Activated CD8-positive, alpha-beta memory T cell treated with anti-CD3 and anti-CD28 coated beads, Interleukin-2, amount 50 U/mL, for 4 hours (primary cell): ENCODE measurements around the gene ATF1.
"Not testable (repeated sequence)": the region's sequence is repeated elsewhere in the genome, so short reads cannot be mapped to it uniquely, and the experiment has no call there.

ENCODE experiments used
- DNase-seq: peaks from one replicate; pipeline ENCODE4 v3.0.0-alpha.2; 2020

ATF1 gene

DNA sequence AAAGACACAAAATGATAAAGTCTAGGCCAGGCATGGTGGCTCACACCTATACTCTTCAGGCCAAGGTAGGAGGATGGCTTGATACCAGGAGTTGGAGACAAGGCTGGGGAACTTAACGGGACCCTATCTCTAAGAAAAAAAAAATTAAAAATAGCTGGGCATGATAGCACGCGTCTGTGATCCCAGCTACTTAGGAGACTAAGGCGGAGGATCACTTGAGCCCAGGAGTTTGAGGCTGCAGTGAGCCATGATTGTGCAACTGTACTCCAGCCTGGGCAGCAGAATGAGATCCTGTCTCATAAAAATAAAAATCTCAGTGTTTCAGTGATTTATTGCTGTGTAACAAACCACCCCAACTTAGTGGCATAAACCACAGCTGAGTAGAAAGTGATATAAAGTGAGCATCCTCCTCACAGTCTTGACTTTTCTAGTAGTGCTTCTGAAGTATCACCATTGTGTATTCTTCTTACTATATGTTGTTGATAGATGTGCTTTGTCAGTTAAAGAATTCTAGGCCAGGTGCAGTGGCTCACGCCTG is 10.6 kb upstream of the ATF1 start:
- DNase-seq = no peak

DNA sequence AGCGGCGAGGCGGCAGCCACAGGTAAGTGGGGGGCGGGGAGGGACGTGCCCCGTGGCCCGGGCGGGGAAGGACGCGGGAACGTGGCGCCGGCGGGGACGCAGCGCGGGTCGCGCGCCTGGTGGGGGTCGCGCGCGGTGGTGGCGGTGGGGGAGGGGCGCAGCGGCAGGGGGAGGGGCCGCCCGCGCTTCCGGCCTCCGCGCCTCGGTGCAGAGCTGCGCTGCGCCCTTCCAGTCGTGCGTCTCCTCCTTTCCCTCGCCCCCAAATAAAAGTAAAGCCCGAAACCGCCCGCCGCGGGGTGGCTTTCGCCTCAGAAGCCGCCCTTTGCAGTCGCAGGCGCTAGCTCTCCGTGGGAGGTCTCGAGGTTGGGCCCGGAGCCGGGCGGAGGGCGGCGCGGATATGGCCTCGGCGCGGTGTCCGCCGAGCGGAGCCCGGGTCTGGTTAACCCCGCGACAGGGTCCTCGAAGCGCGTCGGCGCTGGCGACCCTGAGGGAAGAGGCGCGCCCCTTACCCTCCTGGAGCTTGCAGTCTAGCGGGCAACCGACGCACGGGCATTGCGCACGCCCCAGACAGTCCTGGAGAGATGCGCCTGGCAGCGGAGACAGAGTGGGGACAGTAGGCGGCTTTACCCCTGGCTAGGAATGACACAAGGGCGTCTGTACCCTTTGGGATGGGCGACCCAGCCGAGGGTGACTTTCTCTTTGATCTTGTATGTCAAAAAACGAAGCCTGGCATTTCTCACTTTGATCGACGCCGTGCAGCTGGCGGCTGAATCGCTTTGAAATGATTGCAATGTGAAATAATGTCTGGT is 589 bp downstream of the ATF1 start:
- peak; percentile 82 for DNase-seq

DNA sequence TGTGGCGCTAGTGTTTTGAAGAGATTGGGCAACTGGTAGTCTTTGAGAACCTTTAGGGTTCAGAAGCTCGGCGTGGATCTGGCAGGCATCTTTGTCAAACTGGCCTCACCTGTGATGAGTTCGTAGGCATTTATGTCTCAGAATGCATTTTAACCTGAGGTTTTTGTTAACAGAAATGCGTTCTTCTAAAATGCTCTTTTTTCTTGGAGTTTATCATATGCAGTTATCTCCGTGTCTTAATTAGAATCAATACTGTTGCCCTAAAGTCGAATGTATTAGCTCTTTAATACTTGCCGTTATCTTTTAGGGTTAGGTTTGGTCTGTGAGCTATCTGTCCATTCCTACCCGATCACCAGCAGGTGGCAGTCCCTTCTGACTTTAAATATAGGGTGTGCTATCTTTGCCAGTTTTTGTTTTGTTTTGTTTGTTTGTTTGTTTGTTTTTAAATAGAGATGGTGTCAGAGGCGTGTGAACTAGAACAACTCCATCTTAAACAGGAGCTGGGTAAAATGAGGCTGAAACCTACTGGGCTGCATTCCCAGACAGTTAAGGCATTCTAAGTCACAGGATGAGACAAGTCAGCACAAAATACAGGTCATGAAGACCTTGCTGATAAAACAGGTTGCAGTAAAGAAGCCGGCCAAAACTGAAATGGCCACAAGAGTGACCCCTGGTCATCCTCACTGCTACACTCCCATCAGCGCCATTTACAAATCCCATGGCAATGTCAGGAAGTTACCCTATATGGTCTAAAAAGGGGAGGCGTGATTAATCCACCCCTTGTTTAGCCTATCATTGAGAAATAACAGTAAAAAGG is 1.4 kb downstream of the ATF1 start:
- peak; percentile 36 for DNase-seq

DNA sequence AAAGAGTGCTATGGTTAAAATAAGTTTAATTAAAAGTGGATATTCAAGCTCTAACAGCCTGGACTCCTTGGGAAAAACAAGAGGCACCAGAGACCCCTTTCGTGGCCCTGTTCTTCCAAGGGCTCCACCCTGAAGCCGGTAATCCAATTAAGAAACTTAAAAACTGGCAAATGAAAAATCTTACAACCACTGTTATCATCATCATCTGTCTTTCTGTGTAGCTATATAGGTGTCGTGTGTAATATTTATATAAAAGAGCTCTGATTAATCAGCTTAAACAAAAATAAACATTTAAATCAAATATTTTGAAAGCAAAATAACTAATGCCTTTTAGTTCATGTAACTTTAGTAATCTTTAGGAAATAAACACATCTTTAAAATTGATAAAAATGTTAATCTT is 4.5 kb downstream of the ATF1 start:
- DNase-seq = no peak

DNA sequence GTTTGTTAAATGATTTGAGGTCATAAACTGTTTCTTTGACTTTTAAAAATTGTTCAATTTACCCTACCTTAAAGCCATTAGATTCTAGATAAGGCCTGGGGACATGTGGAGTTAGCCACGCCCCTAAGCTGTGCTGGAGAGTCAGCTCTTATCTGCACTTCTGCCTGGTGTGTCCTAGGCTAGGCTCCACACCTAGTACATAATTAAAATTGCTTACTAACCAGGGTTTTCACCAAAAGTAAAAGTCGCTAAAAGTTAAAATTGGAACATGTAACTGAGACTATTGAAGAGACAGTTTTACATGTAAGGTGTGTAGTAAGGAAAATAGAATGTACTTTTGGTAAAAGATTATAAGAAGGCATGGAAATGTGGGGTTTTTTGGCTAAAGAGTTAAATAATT is 4.9 kb downstream of the ATF1 start:
- not testable (repeated sequence) for DNase-seq

DNA sequence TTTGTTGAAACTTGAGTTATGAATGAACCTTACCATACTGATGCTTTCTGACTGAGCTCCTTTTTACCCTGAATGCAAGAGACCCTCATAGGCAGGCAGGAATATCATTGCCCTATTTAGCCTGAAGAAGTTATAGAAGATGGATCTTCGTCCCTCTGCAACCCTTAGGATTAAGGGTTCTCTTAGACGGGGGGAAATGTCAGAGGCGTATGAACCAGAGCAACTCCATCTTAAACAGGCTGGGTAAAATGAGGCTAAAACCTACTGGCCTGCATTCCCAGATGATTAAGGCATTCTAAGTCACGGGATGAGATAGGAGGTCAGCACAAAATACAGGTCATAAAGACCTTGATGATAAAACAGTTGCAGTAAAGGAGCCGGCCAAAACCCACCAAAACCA is 7.5 kb downstream of the ATF1 start:
- DNase-seq = no peak

DNA sequence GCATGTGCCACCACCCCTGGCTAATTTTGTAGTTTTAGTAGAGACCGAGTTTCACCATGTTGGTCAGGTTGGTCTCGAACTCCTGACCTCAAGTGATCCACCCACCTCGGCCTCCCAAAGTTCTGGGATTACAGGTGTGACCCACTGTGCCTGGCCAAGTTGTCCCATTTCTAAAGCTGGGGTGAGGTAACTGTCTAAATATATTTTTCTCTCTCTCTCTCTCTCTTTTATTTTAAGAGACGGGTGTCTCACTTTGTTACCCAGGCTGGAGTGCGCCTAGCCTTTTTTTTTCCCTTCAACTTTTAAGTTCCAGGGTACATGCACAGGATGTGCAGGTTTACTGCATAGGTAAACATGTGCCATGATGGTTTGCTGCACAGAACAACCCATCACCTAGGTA is 8.6 kb downstream of the ATF1 start:
- DNase-seq = no peak

DNA sequence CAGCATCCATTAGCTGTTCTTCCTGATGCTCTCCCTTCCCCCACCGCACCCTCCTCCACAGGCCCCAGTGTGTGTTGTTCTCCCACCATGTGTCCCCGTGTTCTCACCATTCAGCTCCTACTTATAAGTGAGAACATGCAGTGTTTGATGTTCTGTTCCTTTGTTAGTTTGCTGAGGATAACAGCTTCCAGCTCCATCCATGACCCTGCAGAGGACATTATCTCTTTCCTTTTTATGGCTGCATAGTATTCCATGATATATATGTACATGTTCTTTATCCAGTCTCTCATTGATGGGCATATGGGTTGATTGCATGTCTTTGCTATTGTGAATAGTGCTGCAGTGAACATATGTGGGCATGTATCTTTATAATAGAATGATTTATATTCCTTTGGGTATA is 9.0 kb downstream of the ATF1 start:
- DNase-seq = no peak

DNA sequence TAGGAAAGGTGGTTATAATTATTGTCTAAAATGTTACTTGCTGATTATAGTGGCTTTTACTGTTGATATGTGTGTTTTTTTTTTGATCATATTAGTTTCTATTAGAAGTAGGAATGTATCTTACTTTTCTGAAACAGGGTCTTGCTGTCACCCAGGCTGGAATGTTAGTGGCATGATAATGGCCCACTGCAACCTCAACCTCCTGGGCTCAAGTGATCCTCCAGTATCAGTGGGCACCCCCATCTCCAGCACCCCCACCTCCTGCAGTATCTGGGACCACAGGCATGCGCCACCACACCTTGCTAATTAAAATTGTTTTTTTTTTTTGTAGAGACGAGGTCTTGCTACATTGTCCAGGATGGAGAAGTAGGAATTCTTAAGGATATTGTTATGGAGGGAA is 11.3 kb downstream of the ATF1 start:
- no peak for DNase-seq

DNA sequence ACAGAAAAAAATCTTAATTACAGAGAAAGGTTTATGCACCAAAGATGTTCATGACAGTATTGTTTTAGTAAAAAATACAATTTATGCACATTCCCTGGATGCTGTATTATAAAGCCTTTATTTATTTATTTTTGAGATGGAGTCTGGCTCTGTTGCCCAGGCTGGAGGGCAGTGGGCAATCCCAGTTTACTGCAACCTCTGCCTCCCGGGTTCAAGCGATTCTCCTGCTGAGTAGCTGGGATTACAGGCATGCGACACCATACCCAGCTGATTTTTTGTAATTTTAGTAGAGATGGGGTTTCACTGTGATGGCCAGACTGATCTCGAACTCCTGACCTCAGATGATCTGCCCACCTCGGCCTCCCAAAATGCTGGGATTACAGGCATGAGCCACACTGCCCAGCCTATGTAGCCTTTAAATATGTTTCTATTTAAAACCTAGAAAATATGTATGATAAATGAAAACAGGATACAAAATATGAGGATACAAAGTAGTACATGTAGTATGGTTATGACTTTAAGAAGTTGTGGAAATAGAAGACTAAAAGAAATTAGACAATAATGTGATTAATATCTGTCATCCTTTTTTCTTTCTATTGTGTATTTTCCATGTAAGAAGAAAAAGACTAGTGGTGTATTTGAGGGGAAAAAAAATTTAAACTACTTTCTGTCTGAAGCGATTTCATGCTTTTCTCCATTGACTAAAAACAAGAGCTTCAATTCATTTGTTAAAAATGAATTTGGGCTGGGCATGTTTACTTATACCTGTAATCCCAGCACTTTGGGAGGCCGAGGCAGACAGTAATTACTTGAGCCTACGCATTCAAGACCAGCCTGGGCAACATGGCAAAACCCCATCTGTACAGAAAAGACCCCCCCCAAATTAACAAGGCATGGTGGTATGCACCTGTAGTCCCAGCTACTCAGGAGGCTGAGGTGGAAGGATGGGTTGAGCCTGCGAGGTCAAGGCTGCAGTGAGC is 13.1 kb downstream of the ATF1 start:
- DNase-seq = no peak

DNA sequence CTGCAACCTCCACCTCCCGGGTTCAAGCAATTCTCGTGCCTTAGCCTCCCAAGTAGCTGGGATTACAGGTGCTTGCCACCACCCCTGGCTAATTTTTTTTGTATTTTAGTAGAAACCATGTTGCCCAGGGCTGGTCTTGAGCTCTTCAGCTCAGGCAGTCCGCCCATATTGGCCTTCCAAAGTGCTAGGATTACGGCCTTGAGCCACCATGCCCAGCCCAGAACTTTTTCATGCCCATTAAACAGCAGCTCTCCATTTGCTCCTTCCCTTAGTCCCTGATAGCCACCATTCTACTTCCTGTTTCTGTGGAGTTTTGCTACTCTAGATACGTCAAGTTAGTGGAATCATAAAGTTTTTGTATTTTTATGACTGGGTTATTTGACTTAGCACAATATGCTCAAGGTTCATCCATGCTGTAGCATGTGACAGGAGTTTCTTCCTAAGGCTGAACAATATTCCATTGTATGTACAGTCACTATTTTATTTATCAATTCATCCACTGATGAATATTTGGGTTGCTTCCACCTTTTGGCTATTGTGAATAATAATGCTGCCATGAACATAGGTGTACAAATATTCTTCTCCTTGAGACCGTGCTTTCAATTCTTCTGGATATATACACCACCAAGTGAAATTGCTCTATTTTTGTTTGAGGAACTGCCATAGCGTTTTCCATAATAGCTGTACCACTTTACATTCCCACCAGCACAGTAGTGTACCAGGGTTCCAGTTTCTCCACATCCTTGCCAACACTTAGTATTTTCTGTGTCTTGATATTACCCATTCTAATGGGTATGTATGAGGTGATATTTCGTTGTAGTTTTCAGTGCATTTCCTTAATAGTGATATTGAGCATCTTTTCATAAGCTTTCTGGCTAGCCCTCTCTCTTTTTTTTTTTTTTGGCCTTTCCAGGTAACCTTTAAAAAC is 15.0 kb downstream of the ATF1 start:
- DNase-seq = no peak

DNA sequence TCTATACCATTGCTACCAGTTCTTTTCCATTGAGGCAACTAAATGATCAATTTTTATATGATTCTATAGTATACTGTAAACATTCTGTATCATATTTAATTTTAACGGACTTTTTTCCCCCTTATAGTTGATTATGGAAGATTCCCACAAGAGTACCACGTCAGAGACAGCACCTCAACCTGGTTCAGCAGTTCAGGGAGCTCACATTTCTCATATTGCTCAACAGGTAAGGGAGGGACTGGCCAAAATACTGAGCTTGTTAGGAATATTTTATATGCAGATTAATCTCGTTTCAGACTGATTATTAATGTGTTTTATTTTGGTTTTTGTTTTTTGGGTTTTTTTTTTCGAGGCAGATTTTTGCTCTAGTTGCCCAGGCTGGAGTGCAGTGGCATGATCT is 16.1 kb downstream of the ATF1 start:
- no peak for DNase-seq

DNA sequence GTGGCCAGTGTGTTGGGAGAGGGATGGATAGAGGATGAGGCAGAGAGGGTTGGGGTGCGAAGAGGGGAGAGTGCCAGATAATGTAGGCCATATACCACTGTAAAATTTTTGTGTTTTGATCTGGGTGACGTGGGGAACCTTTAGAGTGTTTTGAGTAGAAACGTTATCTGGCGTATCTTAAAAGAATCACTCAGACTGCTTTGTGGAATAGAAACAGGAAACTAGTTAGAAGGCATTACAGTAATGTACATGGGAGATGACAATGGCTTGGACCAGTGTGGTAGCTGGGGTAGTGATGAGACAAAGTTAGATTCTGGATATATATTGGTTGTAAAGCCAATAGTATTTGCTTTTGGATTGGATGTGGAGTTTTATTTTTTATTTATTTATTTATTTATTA is 20.6 kb downstream of the ATF1 start:
- DNase-seq = no peak

DNA sequence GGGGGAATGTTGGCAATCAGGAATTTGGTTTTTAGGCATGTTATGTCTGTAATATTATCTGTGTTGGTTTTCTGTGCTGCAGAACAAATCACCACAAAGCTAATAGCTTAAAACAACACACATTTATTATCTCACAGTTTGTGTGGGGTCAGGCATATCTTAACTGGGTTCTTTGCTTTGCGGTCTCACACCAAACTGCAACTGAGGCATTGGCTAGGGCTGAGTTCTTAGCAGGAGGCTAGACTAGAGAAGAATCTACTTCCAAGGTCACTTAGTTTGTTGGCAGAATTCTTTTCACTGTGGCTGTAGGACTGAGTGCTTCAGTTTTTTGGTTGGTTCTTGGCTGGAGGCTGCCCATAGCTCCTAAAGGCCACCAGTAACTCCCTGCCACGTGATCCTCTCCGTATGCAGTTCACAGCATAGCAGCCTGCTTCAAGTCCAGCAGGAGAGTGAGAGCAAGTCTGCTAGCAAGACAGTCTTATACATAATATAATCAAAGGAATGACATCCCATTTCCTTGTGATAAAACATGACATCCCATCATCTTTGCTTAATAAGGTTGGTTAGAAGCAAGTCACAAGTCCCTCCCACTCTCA is 21.6 kb downstream of the ATF1 start:
- no peak for DNase-seq

DNA sequence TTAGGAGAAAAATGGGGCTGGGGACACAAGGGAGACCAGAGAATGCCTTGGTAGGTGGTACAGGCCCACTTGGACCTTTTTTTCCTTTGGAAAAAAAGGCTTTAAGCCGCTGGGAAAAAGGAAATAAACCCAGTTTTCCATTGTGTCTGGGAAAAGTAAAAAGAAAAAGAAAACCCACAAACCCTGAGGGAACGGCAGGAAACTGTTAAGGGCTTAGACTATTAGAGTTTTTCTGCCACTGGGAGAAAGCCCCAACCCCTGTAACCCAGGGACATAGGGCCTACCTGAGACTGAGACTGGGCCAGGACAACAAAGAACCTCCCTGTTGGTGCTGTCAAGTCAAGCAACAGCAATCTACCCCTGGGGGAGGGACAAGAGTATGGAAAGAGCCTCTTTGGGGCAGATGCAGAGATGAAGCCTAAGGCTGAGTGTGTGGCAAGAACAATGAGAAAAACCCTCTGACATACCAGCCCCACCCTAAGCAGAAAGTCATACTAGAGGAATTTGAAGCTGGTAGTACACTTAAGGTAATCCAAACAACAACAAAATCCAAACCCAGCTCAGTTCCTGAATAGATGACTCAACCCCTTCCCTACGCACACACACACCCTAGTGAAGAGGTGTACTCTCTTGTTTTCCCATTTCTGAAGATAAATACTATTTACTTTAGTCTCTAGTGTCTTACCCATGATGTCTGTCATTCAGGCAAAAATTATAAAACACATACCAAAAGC is 22.8 kb downstream of the ATF1 start:
- no peak for DNase-seq

DNA sequence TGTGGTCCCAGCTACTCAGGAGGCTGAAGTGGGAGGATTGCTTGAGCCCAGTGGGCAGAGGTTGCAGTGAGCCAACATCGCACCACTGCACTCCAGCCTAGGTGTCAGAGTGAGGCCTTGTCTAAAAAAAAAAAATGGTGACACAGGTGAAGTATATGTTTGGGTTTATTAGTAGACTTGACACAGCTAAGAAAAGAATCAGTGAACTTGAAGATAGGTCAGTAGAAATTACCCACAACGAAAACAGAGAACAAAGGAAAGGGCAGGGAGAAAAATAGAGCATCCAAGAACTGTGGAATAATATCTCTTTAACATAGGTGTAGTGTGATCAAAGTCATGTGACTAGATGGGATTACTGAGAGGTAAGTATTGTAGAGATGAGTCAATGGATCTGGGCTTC is 23.7 kb downstream of the ATF1 start:
- no peak for DNase-seq

DNA sequence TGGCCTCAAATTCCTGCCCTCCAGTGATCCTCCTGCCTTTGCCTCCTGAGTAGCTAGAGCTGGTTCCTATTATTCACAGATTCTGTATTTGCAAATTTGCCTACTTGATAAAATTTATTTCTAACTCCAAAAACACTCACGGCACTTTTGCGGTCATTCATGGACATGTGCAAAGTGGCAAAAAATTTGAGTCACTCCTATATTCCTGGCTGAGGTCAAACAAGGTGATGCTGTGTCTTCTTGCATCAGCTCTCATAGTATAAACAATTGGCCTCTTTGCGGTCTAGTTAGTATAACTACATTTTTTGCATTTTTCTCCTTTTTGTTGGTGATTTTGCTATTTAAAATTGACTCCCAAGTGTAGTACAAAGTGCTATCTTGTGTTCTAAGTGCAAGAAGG is 24.7 kb downstream of the ATF1 start:
- no peak for DNase-seq

DNA sequence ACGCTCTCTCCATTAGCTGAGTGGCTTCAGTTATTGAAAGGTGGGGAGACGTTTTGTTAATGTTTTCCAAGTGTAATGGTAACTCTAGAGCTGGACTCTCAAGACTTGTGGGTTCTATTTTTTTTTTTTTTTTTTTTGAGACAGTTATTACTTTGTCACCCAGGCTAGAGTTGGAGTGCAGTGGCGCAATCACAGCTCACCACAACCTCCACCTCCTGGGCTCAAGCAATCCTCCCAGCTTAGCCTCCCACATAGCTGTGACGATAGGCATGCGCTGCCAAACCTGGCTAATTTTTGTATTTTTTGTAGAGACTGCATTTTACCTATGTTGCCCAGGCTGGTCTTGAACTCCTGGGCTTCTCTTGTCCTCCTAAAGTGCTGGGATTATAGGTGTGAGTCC is 26.2 kb downstream of the ATF1 start:
- no peak for DNase-seq

DNA sequence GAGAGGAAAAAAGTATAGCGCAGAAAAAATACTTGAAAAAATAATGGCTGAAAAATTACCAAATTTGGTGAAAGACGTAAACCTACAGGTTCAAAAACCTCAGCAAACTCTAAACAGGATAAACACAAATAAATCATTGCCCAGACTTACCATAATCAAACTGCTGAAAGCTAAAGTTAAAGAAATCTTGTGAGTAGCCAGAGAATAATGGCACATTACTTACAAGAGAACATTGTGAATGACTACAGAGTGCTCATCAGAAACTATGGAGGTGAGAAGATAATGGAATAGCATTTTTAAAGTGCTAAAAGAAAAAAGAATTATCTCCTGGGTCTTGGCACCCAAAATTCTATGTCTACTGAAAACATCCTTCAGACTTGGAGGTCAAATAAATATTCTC is 36.0 kb downstream of the ATF1 start:
- no peak for DNase-seq

DNA sequence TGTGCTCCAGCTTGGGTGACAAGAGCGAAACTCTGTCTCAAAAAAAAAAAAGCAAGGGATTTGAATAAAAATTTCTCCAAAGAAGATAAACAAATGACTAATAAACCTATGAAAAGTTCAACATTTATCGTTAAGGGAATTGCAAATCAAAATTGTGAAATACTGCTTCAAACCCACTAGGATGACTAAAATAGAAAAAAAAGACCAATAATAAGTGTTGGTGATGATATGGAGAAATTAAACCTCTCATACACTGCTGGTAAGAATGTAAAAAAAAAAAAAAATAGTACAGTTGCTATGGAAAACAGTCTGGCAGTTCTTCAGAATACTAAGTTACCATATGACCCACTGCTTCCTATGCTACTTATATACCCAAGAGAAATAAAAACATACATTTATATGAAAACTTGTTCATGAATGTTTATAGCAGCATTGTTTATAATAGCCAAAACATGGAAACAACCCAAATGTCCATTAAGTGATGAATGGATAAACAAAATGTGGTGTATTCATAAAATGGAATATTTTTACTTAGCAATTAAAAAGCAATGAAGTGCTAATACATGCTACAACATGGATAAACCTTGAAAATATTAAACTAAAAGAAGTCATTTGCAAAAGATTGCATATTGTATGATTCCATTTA is 39.5 kb downstream of the ATF1 start:
- no peak for DNase-seq
